HG02588 (cell line): Measurements from ENCODE around the gene PLXNC1.

ENCODE experiments used
- ATAC-seq: cut with Tn5 transposase; IDR thresholded peaks from one replicate; pipeline ENCODE4 v1.9.1; 2021; ENCODE audit warnings: mild to moderate bottlenecking, moderate library complexity; ENCODE audit not compliant: unreplicated experiment

The PLXNC1 gene

GRCh38 chr12:94157181-94157580, 8.8 kb downstream of the PLXNC1 start:
- no peak for ATAC-seq

GRCh38 chr12:94157981-94158411, 9.6 kb downstream of the PLXNC1 start:
- ATAC-seq = no peak

GRCh38 chr12:94158666-94159065, 10.3 kb downstream of the PLXNC1 start:
- ATAC-seq = no peak

GRCh38 chr12:94162108-94162507, 13.7 kb downstream of the PLXNC1 start:
- no peak for ATAC-seq

- no peak for ATAC-seq
Observed at GRCh38 chr12:94163850-94164249, 15.5 kb downstream of the PLXNC1 start.

- no peak for ATAC-seq
Observed at GRCh38 chr12:94165138-94165537, 16.8 kb downstream of the PLXNC1 start.

GRCh38 chr12:94165670-94166364, 17.4 kb downstream of the PLXNC1 start:
- ATAC-seq = no peak

- no peak for ATAC-seq
Observed at GRCh38 chr12:94167071-94167755, 18.8 kb downstream of the PLXNC1 start.

GRCh38 chr12:94167756-94168416, 19.5 kb downstream of the PLXNC1 start:
- no peak for ATAC-seq

GRCh38 chr12:94169495-94169894, 21.1 kb downstream of the PLXNC1 start:
- ATAC-seq = no peak

- ATAC-seq = no peak
Observed at GRCh38 chr12:94169966-94170689, 21.8 kb downstream of the PLXNC1 start.

- no peak for ATAC-seq
Observed at GRCh38 chr12:94170690-94171594, 22.6 kb downstream of the PLXNC1 start.

- ATAC-seq = no peak
Observed at GRCh38 chr12:94171595-94171930, 23.2 kb downstream of the PLXNC1 start.

- no peak for ATAC-seq
Observed at GRCh38 chr12:94172031-94172430, 23.7 kb downstream of the PLXNC1 start.

- ATAC-seq = no peak
Observed at GRCh38 chr12:94172973-94173372, 24.6 kb downstream of the PLXNC1 start.

GRCh38 chr12:94173660-94174265, 25.4 kb downstream of the PLXNC1 start:
- ATAC-seq = peak; percentile 69

GRCh38 chr12:94174576-94174975, 26.2 kb downstream of the PLXNC1 start:
- no peak for ATAC-seq

GRCh38 chr12:94175763-94176668, 27.6 kb downstream of the PLXNC1 start:
- no peak for ATAC-seq

- no peak for ATAC-seq
Observed at GRCh38 chr12:94178054-94178453, 29.7 kb downstream of the PLXNC1 start.
